Measurements from ENCODE around the gene FBLN1.

DNA sequence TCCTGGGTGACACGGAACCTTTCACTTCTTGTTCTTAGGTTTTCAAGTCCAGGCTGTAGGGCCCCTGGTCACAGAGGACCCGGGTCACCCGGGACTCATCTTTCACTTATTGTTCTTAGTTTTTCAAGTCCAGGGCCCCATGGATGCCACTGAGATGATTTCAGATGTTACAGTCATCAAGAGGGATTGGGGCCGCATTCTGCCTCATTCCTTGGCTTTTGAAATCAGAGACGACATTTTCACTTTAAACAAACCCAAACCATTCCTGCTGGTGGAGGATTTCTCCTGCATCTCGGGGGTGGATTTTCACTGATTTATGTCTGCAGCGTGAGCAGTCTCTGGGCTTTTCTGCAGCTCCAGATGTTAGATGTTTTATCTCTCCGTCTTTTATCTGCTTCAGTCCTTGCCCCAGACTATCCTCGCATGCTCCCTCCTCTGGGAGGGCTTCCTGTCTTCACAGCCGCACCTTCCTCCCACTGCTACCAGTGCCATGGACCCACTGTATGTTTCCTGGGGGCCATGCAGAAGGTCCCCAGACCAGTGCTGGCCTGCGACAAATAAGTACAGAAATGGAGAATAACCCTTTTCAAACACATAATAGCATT is 27.4 kb downstream of the FBLN1 start:
- TF ChIP-seq, protein P1, sequence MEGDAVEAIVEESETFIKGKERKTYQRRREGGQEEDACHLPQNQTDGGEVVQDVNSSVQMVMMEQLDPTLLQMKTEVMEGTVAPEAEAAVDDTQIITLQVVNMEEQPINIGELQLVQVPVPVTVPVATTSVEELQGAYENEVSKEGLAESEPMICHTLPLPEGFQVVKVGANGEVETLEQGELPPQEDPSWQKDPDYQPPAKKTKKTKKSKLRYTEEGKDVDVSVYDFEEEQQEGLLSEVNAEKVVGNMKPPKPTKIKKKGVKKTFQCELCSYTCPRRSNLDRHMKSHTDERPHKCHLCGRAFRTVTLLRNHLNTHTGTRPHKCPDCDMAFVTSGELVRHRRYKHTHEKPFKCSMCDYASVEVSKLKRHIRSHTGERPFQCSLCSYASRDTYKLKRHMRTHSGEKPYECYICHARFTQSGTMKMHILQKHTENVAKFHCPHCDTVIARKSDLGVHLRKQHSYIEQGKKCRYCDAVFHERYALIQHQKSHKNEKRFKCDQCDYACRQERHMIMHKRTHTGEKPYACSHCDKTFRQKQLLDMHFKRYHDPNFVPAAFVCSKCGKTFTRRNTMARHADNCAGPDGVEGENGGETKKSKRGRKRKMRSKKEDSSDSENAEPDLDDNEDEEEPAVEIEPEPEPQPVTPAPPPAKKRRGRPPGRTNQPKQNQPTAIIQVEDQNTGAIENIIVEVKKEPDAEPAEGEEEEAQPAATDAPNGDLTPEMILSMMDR (IDR thresholded peaks at IDR 0.05; ENCODE audit: low read length) = no peak
- no peak for TF ChIP-seq EZH2 (IDR thresholded peaks at IDR 0.05; ENCODE audit: borderline replicate concordance, low read length)

All from OCI-LY1 (cell line).